Measurements from ENCODE around the gene LSS.

GRCh38 chr21:46194374-46195334 is 33.9 kb downstream of the LSS start:
- TF ChIP-seq, protein P1, sequence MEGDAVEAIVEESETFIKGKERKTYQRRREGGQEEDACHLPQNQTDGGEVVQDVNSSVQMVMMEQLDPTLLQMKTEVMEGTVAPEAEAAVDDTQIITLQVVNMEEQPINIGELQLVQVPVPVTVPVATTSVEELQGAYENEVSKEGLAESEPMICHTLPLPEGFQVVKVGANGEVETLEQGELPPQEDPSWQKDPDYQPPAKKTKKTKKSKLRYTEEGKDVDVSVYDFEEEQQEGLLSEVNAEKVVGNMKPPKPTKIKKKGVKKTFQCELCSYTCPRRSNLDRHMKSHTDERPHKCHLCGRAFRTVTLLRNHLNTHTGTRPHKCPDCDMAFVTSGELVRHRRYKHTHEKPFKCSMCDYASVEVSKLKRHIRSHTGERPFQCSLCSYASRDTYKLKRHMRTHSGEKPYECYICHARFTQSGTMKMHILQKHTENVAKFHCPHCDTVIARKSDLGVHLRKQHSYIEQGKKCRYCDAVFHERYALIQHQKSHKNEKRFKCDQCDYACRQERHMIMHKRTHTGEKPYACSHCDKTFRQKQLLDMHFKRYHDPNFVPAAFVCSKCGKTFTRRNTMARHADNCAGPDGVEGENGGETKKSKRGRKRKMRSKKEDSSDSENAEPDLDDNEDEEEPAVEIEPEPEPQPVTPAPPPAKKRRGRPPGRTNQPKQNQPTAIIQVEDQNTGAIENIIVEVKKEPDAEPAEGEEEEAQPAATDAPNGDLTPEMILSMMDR (IDR thresholded peaks at IDR 0.05; ENCODE audit: extremely low read depth in 1 of 2, insufficient read depth in 1 of 2, low read depth in 1 of 2, low read length in 2 of 2): no peak
- TF ChIP-seq POLR2A (IDR thresholded peaks at IDR 0.05; ENCODE audit: low read depth, low read length) (no peak), MAX (IDR thresholded peaks at IDR 0.05; ENCODE audit: insufficient read depth, insufficient read length) (no peak), POLR2AphosphoS5 (IDR thresholded peaks at IDR 0.05; ENCODE audit: insufficient read depth, low read depth, low read length) (no peak), JUN (IDR thresholded peaks at IDR 0.05; ENCODE audit: borderline replicate concordance, insufficient read depth, insufficient read length, low read depth) (no peak), EZH2 (IDR thresholded peaks at IDR 0.05; ENCODE audit: borderline replicate concordance, low read depth, low read length, severe bottlenecking) (no peak), MYC (IDR thresholded peaks at IDR 0.05; ENCODE audit: low read depth, low read length) (no peak), FOS (IDR thresholded peaks at IDR 0.05; ENCODE audit: borderline replicate concordance, insufficient read depth, low read length) (no peak)

All from endothelial cell of umbilical vein (primary cell).